Right lobe of liver (tissue), 4 donors: ENCODE data around the gene TTC9B.

ENCODE experiments used
- POLR2A ChIP-seq: fragments of 450-650 bp; IDR thresholded peaks from one replicate; pipeline ENCODE4 v1.6.1; 2017; ENCODE audit warnings: antibody characterized with exemption, mild to moderate bottlenecking
- TF ChIP-seq, protein P1 (sequence below), 4 donors: fragments of 200-600 bp in 3 of 4; fragments of 450-650 bp in 1 of 4; IDR thresholded peaks; one replicate each; pipeline versions ENCODE4 v1.5.1 to v1.8.0; 2016 to 2022; ENCODE audit warnings: antibody characterized with exemption in 4 of 4, mild to moderate bottlenecking in 2 of 4
- donor health status: DM: no; HTN: no; CAD: no.
- donor health status: DM: no; HTN: no; CAD: no.
- donor health status: DM: no; HTN: yes; CAD: no.

DNA sequence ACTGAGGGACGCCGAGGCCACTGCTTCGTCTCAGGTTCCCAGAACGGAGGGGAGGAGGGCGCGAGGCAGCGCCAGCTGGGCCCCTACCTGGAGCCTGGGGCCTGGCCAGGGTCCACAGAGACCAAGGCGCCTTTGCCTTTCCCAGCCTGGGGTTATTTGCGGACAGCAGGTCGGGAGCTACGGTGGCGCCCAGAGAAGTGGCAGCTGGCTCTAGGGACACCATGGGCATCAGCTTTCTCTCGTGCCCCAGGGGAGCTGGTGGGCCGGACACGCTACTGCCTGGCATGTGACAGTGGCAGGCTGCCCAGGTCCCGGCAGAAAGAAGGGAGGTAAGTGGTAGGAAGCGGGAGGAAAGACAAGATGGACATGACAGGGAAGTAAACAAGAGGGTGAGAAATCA is 47.9 kb upstream of the TTC9B start:
- TF ChIP-seq, protein P1, sequence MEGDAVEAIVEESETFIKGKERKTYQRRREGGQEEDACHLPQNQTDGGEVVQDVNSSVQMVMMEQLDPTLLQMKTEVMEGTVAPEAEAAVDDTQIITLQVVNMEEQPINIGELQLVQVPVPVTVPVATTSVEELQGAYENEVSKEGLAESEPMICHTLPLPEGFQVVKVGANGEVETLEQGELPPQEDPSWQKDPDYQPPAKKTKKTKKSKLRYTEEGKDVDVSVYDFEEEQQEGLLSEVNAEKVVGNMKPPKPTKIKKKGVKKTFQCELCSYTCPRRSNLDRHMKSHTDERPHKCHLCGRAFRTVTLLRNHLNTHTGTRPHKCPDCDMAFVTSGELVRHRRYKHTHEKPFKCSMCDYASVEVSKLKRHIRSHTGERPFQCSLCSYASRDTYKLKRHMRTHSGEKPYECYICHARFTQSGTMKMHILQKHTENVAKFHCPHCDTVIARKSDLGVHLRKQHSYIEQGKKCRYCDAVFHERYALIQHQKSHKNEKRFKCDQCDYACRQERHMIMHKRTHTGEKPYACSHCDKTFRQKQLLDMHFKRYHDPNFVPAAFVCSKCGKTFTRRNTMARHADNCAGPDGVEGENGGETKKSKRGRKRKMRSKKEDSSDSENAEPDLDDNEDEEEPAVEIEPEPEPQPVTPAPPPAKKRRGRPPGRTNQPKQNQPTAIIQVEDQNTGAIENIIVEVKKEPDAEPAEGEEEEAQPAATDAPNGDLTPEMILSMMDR (IDR thresholded peaks at IDR 0.05): no peak
- no peak for TF ChIP-seq POLR2A
